K562 (cell line): Measurements from ENCODE around the gene CSF2. TPM values are rescaled to one million over a fixed set of nuclear protein-coding genes. Genes with fewer than 3 reads are reported as not detected.

Source experiments
- CHD4 ChIP-seq: fragments of 200-600 bp; sonication (generic); IDR thresholded peaks from 3 replicates; pipeline ENCODE4 v1.6.1; 2012; ENCODE audit warnings: low read depth, mild to moderate bottlenecking, mixed read lengths, low read length, inconsistent platforms; ENCODE audit not compliant: insufficient read depth, insufficient replicate concordance, poor library complexity, severe bottlenecking
- E2F3 ChIP-seq: fragments of 250-450 bp; sonication (Bioruptor Pico); IDR thresholded peaks from 2 replicates; pipeline ENCODE4 v1.4.0; 2020; ENCODE audit warnings: mild to moderate bottlenecking
- LCOR ChIP-seq: sonication (generic); formaldehyde crosslinking; IDR thresholded peaks from 2 replicates; pipeline ENCODE4 v1.8.0; 2022; ENCODE audit warnings: mild to moderate bottlenecking, missing genetic modification reagents
- MEF2A ChIP-seq: IDR thresholded peaks from 2 replicates; pipeline ENCODE4 v1.6.1; 2011; ENCODE audit warnings: low read depth, mild to moderate bottlenecking, low read length, moderate library complexity; ENCODE audit not compliant: control insufficient read depth
- MGA ChIP-seq: fragments of 450-650 bp; IDR thresholded peaks from 2 replicates; pipeline ENCODE4 v1.6.1; 2016; ENCODE audit warnings: mild to moderate bottlenecking, moderate library complexity
- PCBP2 ChIP-seq: fragments of 200-400 bp; formaldehyde crosslinking; IDR thresholded peaks from 2 replicates; pipeline ENCODE4 v1.6.1; 2018; ENCODE audit warnings: low read length, low read depth, mild to moderate bottlenecking, moderate library complexity; ENCODE audit not compliant: poor library complexity, severe bottlenecking
- PTTG1 ChIP-seq: fragments of 450-650 bp; IDR thresholded peaks from 2 replicates; pipeline ENCODE4 v1.6.1; 2016; ENCODE audit warnings: low read depth, mild to moderate bottlenecking, missing genetic modification characterization, missing compliant biosample characterization
- RFX7 ChIP-seq: fragments of 250-450 bp; sonication (Bioruptor Pico); IDR thresholded peaks from 2 replicates; pipeline ENCODE4 v1.5.1; 2021; ENCODE audit warnings: mild to moderate bottlenecking
- ZBTB12 ChIP-seq: fragments of 250-450 bp; sonication (Bioruptor Pico); IDR thresholded peaks from 2 replicates; pipeline ENCODE4 v1.4.0; 2020
- ZNF146 ChIP-seq: IDR thresholded peaks from one replicate; pipeline ENCODE4 v1.6.1; 2018; ENCODE audit warnings: missing compliant biosample characterization; ENCODE audit not compliant: unreplicated experiment
- ZNF395 ChIP-seq: fragments of 200-800 bp; sonication (Bioruptor generic); IDR thresholded peaks from 2 replicates; pipeline ENCODE4 v1.6.1; 2017; ENCODE audit warnings: missing genetic modification characterization, missing compliant biosample characterization
- polyA plus RNA-seq, 8 experiments: library from polyadenylated mRNA; depleted of rRNA in 4 of 8; stranded (reverse) in 5 of 8; unstranded in 3 of 8; fragments of >200 nt; fragmentation: Nextera tagmentation in 2 of 8; fragmentation: Illumina TruSeq in 1 of 8; extraction: Ambion mirVana in 2 of 8; extraction: Trizol in 1 of 8; gene quantifications; 2 replicates each; pipeline versions ENCODE4 v1.2.1 to v1.2.3, GENCODE V29; 2011 to 2014; ENCODE audit warnings: inconsistent platforms in 1 of 8, missing spikeins in 1 of 8
- total RNA-seq, 7 experiments: library from RNA; depleted of rRNA in 6 of 7; stranded (reverse); fragments of >200 nt in 6 of 7; fragmentation: Illumina TruSeq in 2 of 7; extraction: Trizol in 2 of 7; gene quantifications; 2 replicates each; pipeline versions ENCODE4 v1.2.1 to v1.2.3, GENCODE V29; 2011 to 2021; ENCODE audit warnings: low replicate concordance in 1 of 7

Gene CSF2
- total and polyA plus RNA-seq, 9 of the 15 experiments (the other 6 are each of a cell fraction or from before 2014, with no cell fraction given): 0.25 to 0.29 TPM; not detected in 7

GRCh38 chr5:132103332-132103951, 29.9 kb downstream of the CSF2 start (continued):
- no peak for TF ChIP-seq MGA
- peak; percentile 68 for TF ChIP-seq LCOR
- TF ChIP-seq PCBP2: no peak
- peak; percentile 95 for TF ChIP-seq ZNF395 (CRISPR knock-in tag)
- no peak for TF ChIP-seq PTTG1
- TF ChIP-seq MEF2A: no peak
- TF ChIP-seq RFX7 (CRISPR knock-in tag): no peak
- TF ChIP-seq ZNF146 (CRISPR knock-in tag): no peak
- no peak for TF ChIP-seq E2F3 (CRISPR knock-in tag)
- TF ChIP-seq ZBTB12 (CRISPR knock-in tag): no peak
- no peak for TF ChIP-seq CHD4
